H9 (cell line): ENCODE data around the gene SMARCC2. TPM values are rescaled to one million over a fixed set of nuclear protein-coding genes. Genes with fewer than 3 reads are reported as not detected.

ENCODE experiments used
- DNase-seq: peaks from one replicate; pipeline ENCODE4 v3.0.0-alpha.2; 2017
- H2AFZ ChIP-seq: one replicate; pipeline ENCODE4 v1.6.1; 2013; ENCODE audit warnings: mild to moderate bottlenecking, low read length, control low read depth, moderate library complexity
- H2AK5ac ChIP-seq: 2 replicates; pipeline ENCODE4 v1.6.1; 2013; ENCODE audit warnings: low read length, control low read depth, mixed read lengths; ENCODE audit not compliant: insufficient read length
- H2BK120ac ChIP-seq: one replicate; pipeline ENCODE4 v1.6.1; 2013; ENCODE audit warnings: low read depth, mild to moderate bottlenecking, low read length, control low read depth, inconsistent platforms; ENCODE audit not compliant: poor library complexity, severe bottlenecking
- H2BK12ac ChIP-seq: 2 replicates; pipeline ENCODE4 v1.6.1; 2013; ENCODE audit warnings: low read length, control low read depth, mixed read lengths, low read depth; ENCODE audit not compliant: insufficient read length
- H2BK15ac ChIP-seq: 2 replicates; pipeline ENCODE4 v1.6.1; 2013; ENCODE audit warnings: low read depth, low read length, control low read depth
- H2BK20ac ChIP-seq: one replicate; pipeline ENCODE4 v1.6.1; 2013; ENCODE audit warnings: low read depth, mild to moderate bottlenecking, low read length, control low read depth, inconsistent platforms; ENCODE audit not compliant: poor library complexity, severe bottlenecking
- H2BK5ac ChIP-seq: 2 replicates; pipeline ENCODE4 v1.6.1; 2013; ENCODE audit warnings: low read length, control low read depth, mixed read lengths; ENCODE audit not compliant: insufficient read length
- H3K14ac ChIP-seq: 2 replicates; pipeline ENCODE4 v1.6.1; 2013; ENCODE audit warnings: low read length, control low read depth; ENCODE audit not compliant: insufficient read depth
- H3K18ac ChIP-seq: 2 replicates; pipeline ENCODE4 v1.6.1; 2013; ENCODE audit warnings: low read depth, mild to moderate bottlenecking, mixed read lengths, low read length, control low read depth; ENCODE audit not compliant: insufficient read length
- H3K23ac ChIP-seq: 2 replicates; pipeline ENCODE4 v1.6.1; 2013; ENCODE audit warnings: low read length, control low read depth, mixed read lengths, low read depth; ENCODE audit not compliant: insufficient read length
- H3K23me2 ChIP-seq: 2 replicates; pipeline ENCODE4 v1.6.1; 2013; ENCODE audit warnings: low read depth, mild to moderate bottlenecking, mixed read lengths, low read length, control low read depth; ENCODE audit not compliant: insufficient read length, poor library complexity, severe bottlenecking
- H3K27ac ChIP-seq: 2 replicates; pipeline ENCODE4 v1.5.1; 2013; ENCODE audit warnings: low read length, control low read depth, mixed read lengths, low read depth; ENCODE audit not compliant: insufficient read length
- H3K27me3 ChIP-seq: 2 replicates; pipeline ENCODE4 v1.6.1; 2013; ENCODE audit warnings: low read length, control low read depth, inconsistent platforms; ENCODE audit not compliant: insufficient read depth
- H3K4ac ChIP-seq: 2 replicates; pipeline ENCODE4 v1.6.1; 2013; ENCODE audit warnings: low read depth, mild to moderate bottlenecking, control low read depth, inconsistent platforms, low read length, moderate library complexity
- H3K4me1 ChIP-seq: 2 replicates; pipeline ENCODE4 v1.6.1; 2013; ENCODE audit warnings: low read length, control low read depth, inconsistent platforms; ENCODE audit not compliant: insufficient read depth
- H3K4me2 ChIP-seq: 2 replicates; pipeline ENCODE4 v1.6.1; 2013; ENCODE audit warnings: low read length, control low read depth, mixed read lengths; ENCODE audit not compliant: insufficient read length, insufficient read depth
- H3K56ac ChIP-seq: 2 replicates; pipeline ENCODE4 v1.6.1; 2013; ENCODE audit warnings: low read depth, mild to moderate bottlenecking, mixed read lengths, low read length, control low read depth; ENCODE audit not compliant: insufficient read length
- H3K79me1 ChIP-seq: 2 replicates; pipeline ENCODE4 v1.6.1; 2013; ENCODE audit warnings: low read depth, mild to moderate bottlenecking, moderate library complexity, low read length, control low read depth, inconsistent platforms; ENCODE audit not compliant: insufficient read depth, poor library complexity, severe bottlenecking
- H3K79me2 ChIP-seq: 2 replicates; pipeline ENCODE4 v1.6.1; 2013; ENCODE audit warnings: low read length, control low read depth, inconsistent platforms; ENCODE audit not compliant: insufficient read depth
- H3K9ac ChIP-seq: 2 replicates; pipeline ENCODE4 v1.6.1; 2013; ENCODE audit warnings: low read length, control low read depth, mixed read lengths; ENCODE audit not compliant: insufficient read length; ENCODE audit errors: extremely low read depth
- H3K9me3 ChIP-seq: one replicate; pipeline ENCODE4 v1.6.1; 2013; ENCODE audit warnings: low read depth, low read length, inconsistent platforms; ENCODE audit not compliant: control insufficient read depth
- H3T11ph ChIP-seq: one replicate; pipeline ENCODE4 v1.6.1; 2013; ENCODE audit warnings: mild to moderate bottlenecking, low read length, control low read depth, inconsistent platforms
- H4K20me1 ChIP-seq: one replicate; pipeline ENCODE4 v1.6.1; 2013; ENCODE audit not compliant: control insufficient read depth, insufficient read length, insufficient read depth
- H4K5ac ChIP-seq: 2 replicates; pipeline ENCODE4 v1.6.1; 2013; ENCODE audit warnings: low read depth, mild to moderate bottlenecking, mixed read lengths, low read length, control low read depth; ENCODE audit not compliant: insufficient read length
- H4K8ac ChIP-seq: replicated peaks from 2 replicates; pipeline ENCODE4 v1.6.1; 2013; ENCODE audit warnings: low read length, control low read depth, mixed read lengths, low read depth; ENCODE audit not compliant: insufficient read length
- H4K91ac ChIP-seq: 2 replicates; pipeline ENCODE4 v1.6.1; 2013; ENCODE audit warnings: low read depth, mild to moderate bottlenecking, moderate library complexity, mixed read lengths, low read length, control low read depth; ENCODE audit not compliant: insufficient read length
- H3K27ac Mint-ChIP-seq, 3 experiments: 2 replicates in 2 of 3; 3 replicates in 1 of 3; pipeline ENCODE4 v1.8.0; 2020 to 2021; ENCODE audit warnings: mixed read lengths in 3 of 3, mild to moderate bottlenecking in 1 of 3, moderate library complexity in 1 of 3
- H3K27me3 Mint-ChIP-seq: 2 replicates; pipeline ENCODE4 v1.8.0; 2021; ENCODE audit warnings: low read depth, mild to moderate bottlenecking, moderate library complexity, mixed read lengths
- H3K36me3 Mint-ChIP-seq, 3 experiments: 2 replicates in 2 of 3; 3 replicates in 1 of 3; pipeline ENCODE4 v1.8.0; 2020 to 2021; ENCODE audit warnings: low read depth in 3 of 3, mixed read lengths in 3 of 3; ENCODE audit not compliant: insufficient read depth in 1 of 3
- H3K4me1 Mint-ChIP-seq, 2 experiments: 2 replicates each; pipeline ENCODE4 v1.8.0; 2020; ENCODE audit warnings: mixed read lengths in 2 of 2
- H3K4me3 Mint-ChIP-seq, 2 experiments: 2 replicates in 1 of 2; 3 replicates in 1 of 2; pipeline ENCODE4 v1.8.0; 2020 to 2021; ENCODE audit warnings: mild to moderate bottlenecking in 2 of 2, mixed read lengths in 2 of 2, moderate library complexity in 1 of 2
- H3K9me3 Mint-ChIP-seq, 2 experiments: 2 replicates in 1 of 2; 3 replicates in 1 of 2; pipeline ENCODE4 v1.8.0; 2020; ENCODE audit warnings: mild to moderate bottlenecking in 2 of 2, mixed read lengths in 2 of 2, moderate library complexity in 1 of 2
- CTCF ChIP-seq: fragments of 200-600 bp; sonication (generic); conservative IDR thresholded peaks from 3 replicates; pipeline ENCODE4 v1.8.0; 2021; ENCODE audit warnings: antibody characterized with exemption, mild to moderate bottlenecking
- WGBS: extraction: QIAGEN DNeasy Blood & Tissue Kit; methylation state at CpG from one replicate; pipeline ENCODE4 v1.1.7; 2013; ENCODE audit warnings: missing lambda C conversion rate, low lambda C conversion rate, mixed read lengths; ENCODE audit not compliant: insufficient read length; ENCODE audit errors: extremely low coverage; 5-methylcytosine and 5-hydroxymethylcytosine counted together
- total RNA-seq: library from RNA; stranded (reverse); gene quantifications from 2 replicates; pipeline ENCODE4 v1.2.1, GENCODE V29; 2021

SMARCC2 gene
- total RNA-seq, 1 experiment from 2014 or later, result 86.9 TPM

DNA sequence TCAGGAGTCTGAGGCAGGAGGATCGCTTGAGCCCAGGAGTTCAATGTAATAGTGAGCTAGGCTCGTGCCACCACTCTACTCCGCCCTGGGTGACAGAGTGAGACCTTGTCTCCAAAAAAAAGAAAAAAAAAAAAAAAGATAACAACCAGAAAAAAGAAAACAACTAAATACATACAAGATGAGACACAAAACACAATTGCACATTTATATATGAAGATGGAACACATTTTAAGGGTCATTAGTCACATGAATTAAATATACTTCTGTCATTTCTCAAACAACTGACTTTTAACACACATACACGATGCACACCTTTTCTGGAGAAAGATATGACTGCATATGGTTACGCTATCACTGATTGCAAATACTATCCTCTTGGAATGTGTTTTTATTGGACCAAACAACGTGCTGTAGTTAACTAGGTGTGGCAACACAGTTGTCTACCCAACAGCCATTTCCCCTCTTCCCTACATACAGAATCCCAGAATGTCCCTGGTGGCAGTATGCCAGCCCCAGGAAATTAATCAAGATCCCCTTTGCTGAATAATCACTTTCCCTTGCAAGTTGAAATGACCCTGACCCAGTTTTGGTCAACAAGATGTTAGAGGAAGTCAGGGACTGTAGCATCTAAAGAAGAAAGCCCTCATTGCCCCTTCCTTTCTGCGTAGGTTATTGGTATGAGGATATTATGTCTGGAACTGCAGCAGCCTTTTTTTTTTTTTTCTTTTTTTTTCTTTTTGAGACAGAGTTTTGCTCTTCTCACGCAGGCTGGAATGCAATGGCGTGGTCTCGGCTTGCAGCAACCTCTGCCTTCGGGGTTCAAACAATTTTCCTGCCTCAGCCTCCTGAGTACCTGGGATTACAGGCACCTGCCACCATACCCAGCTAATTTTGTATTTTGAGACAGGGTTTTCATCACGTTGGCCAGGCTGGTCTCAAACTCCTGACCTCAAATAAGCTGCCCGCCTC lies 42.5 kb downstream of the SMARCC2 start:
- H3K4me2 ChIP-seq, result no peak overlapping the region
- H3K23me2 ChIP-seq, result peaks cover 3% of the 10 kb centered on the region
- H4K5ac ChIP-seq, result no peak overlapping the region
- no peak overlapping the region for H2BK20ac ChIP-seq
- no peak overlapping the region for H3K18ac ChIP-seq
- H3T11ph ChIP-seq, result no peak overlapping the region
- H3K23ac ChIP-seq, result no peak overlapping the region
- no peak for TF ChIP-seq CTCF
- no peak overlapping the region for H3K27ac ChIP-seq
- no peak for DNase-seq
- H3K9me3 Mint-ChIP-seq, result no peaks in the 10 kb centered on the region; a peak in 1 of 5 replicates
- H3K4me1 Mint-ChIP-seq, result peaks cover 5 to 6% of the 10 kb centered on the region in 2 experiments
- H4K20me1 ChIP-seq, result no peaks in the 10 kb centered on the region
- no peak overlapping the region; a peak in 1 of 5 replicates for H3K4me3 Mint-ChIP-seq
- no CpG with 5 or more reads among the region's 13 CpGs for WGBS
- no peak overlapping the region for H2AK5ac ChIP-seq
- no peaks in the 10 kb centered on the region for H3K9me3 ChIP-seq
- H4K91ac ChIP-seq, result no peak overlapping the region
- no peak overlapping the region for H3K9ac ChIP-seq
- H3K79me1 ChIP-seq, result no peaks in the 10 kb centered on the region
- H2BK15ac ChIP-seq, result no peak overlapping the region
- no peak overlapping the region for H3K14ac ChIP-seq
- peak overlapping the region in 1 of 3 experiments; percentile 37; a peak in 2 of 7 replicates for H3K27ac Mint-ChIP-seq
- H2BK120ac ChIP-seq, result no peak overlapping the region
- H3K27me3 Mint-ChIP-seq, result no peaks in the 10 kb centered on the region
- no peak overlapping the region for H4K8ac ChIP-seq
- H3K4ac ChIP-seq, result no peak overlapping the region
- no peak overlapping the region for H2BK5ac ChIP-seq
- no peaks in the 10 kb centered on the region for H3K27me3 ChIP-seq
- no peak overlapping the region for H2AFZ ChIP-seq
- no peaks in the 10 kb centered on the region for H3K79me2 ChIP-seq
- H3K56ac ChIP-seq, result no peak overlapping the region
- peaks cover 17 to 45% (median 44%) of the 10 kb centered on the region in 3 experiments; a peak in 6 of 7 replicates for H3K36me3 Mint-ChIP-seq
- H3K4me1 ChIP-seq, result no peaks in the 10 kb centered on the region
- H2BK12ac ChIP-seq, result no peak overlapping the region
